Transverse colon (tissue), 4 donors: ENCODE results near the gene RNF6. TPM values are rescaled to one million over a fixed set of nuclear protein-coding genes. Genes with fewer than 3 reads are reported as not detected.

Experiments used
- DNase-seq: peaks from one replicate; pipeline ENCODE4 v3.0.0-alpha.2; 2019
- H3K27ac ChIP-seq, 4 donors: fragments of 200-600 bp; sonication (generic); 2 replicates each; pipeline ENCODE4 v1.5.1; 2016 to 2018; ENCODE audit warnings: inconsistent platforms in 4 of 4
- H3K27me3 ChIP-seq: fragments of 200-600 bp; sonication (generic); 2 replicates; pipeline ENCODE4 v1.5.1; 2017; ENCODE audit warnings: inconsistent platforms
- H3K36me3 ChIP-seq, 4 donors: fragments of 200-600 bp; sonication (generic); 2 replicates each; pipeline ENCODE4 v1.5.1; 2017 to 2019; ENCODE audit warnings: inconsistent platforms in 4 of 4
- H3K4me1 ChIP-seq, 4 donors: fragments of 200-600 bp; sonication (generic); 2 replicates each; pipeline ENCODE4 v1.5.1; 2017 to 2020; ENCODE audit warnings: inconsistent platforms in 4 of 4
- H3K4me3 ChIP-seq, 4 donors: fragments of 200-600 bp; sonication (generic); 1 replicate in 1 of 4; 2 replicates in 3 of 4; pipeline versions ENCODE4 v1.5.1 to v1.6.1; 2017 to 2019; ENCODE audit warnings: inconsistent platforms in 4 of 4
- H3K9me3 ChIP-seq, 2 donors: fragments of 200-600 bp; sonication (generic); 2 replicates each; pipeline ENCODE4 v1.5.1; 2017 to 2019; ENCODE audit warnings: inconsistent platforms in 2 of 2
- CTCF ChIP-seq, 5 experiments: fragments of 200-600 bp in 3 of 5; fragments of 450-650 bp in 2 of 5; sonication (generic) in 3 of 5; IDR thresholded peaks; 1 replicate in 2 of 5; 2 replicates in 3 of 5; pipeline ENCODE4 v1.5.1; 2016 to 2017; ENCODE audit warnings: antibody characterized with exemption in 5 of 5, inconsistent platforms in 3 of 5, mild to moderate bottlenecking in 2 of 5, moderate library complexity in 1 of 5
- EP300 ChIP-seq: sonication (generic); formaldehyde crosslinking; IDR thresholded peaks from one replicate; pipeline ENCODE4 v1.6.1; 2017; ENCODE audit warnings: antibody characterized with exemption, low read depth
- POLR2A ChIP-seq: fragments of 450-650 bp; IDR thresholded peaks from one replicate; pipeline ENCODE4 v1.6.1; 2016; ENCODE audit warnings: antibody characterized with exemption, mild to moderate bottlenecking, moderate library complexity
- POLR2AphosphoS5 ChIP-seq, 3 donors: sonication (generic); formaldehyde crosslinking; IDR thresholded peaks; one replicate each; pipeline ENCODE4 v1.6.1; 2016; ENCODE audit warnings: antibody characterized with exemption in 3 of 3
- WGBS, 2 donors: methylation state at CpG; one replicate each; pipeline ENCODE4 v1.1.5; 2018; ENCODE audit warnings: low coverage in 1 of 2; 5-methylcytosine and 5-hydroxymethylcytosine counted together
- in situ Hi-C, 4 donors: fragments of 200-750 bp; cut with MboI; loops; one replicate each; pipeline versions ENCODE4 v1.15.0 to v1.15.1; 2017; ENCODE audit warnings: low sequenced_read_pairs in 3 of 4, low pct_ligation_motif_present in 1 of 4, low pct_unique_long_range_greater_than_20kb in 1 of 4
- intact Hi-C: fragments of 100-400 bp; cut with DNase I; formaldehyde crosslinking; loops from one replicate; pipeline ENCODE4 v1.15.1; 2023; ENCODE audit warnings: low total_unique reads
- total RNA-seq, 4 donors: library from RNA; depleted of rRNA; stranded (reverse); fragments of >200 nt; gene quantifications; one replicate each; pipeline ENCODE4 v1.1.0, GENCODE V29; 2016

RNF6 gene
- total RNA-seq, 4 donors from 2014 or later, result 10.1 to 26.4 (median 24.5) TPM

- Histone ChIP-seq H3K4me3 (no peak overlapping the region), H3K27me3 (no peaks in the 10 kb centered on the region), H3K9me3 (no peaks in the 10 kb centered on the region), H3K36me3 (peaks cover 0 to 61% (median 26%) of the 10 kb centered on the region in 4 donors), H3K4me1 (no peaks in the 10 kb centered on the region), H3K27ac (no peak overlapping the region)
- WGBS, 2 donors, result 76 to 88% methylated on average over 1 of the region's 1 CpG
- intact Hi-C loops, result no loop called here
- TF ChIP-seq CTCF (IDR thresholded peaks at IDR 0.05), result no peak
- no peak for TF ChIP-seq POLR2AphosphoS5 (IDR thresholded peaks at IDR 0.05)
- no peak for TF ChIP-seq EP300
- TF ChIP-seq POLR2A, result no peak
- in situ Hi-C loops, result no loop called here
- DNase-seq, result no peak
These were observed 8.8 kb downstream of the RNF6 start for GRCh38 chr13:26213345-26213744.

GRCh38 chr13:26208287-26208686 is 13.8 kb downstream of the RNF6 start:
- Histone ChIP-seq H3K27ac (no peak overlapping the region), H3K9me3 (no peaks in the 10 kb centered on the region), H3K4me3 (no peak overlapping the region), H3K27me3 (no peaks in the 10 kb centered on the region), H3K36me3 (peaks cover 0 to 11% (median 2%) of the 10 kb centered on the region in 4 donors), H3K4me1 (no peaks in the 10 kb centered on the region)
- 88% methylated on average over 1 of the region's 1 CpG; no CpG with 5 or more reads in 1 of the 2 donors for WGBS, 2 donors
- in situ Hi-C loops, result no loop called here
- intact Hi-C loops, result no loop called here
- TF ChIP-seq POLR2AphosphoS5 (IDR thresholded peaks at IDR 0.05) (no peak), EP300 (no peak), CTCF (IDR thresholded peaks at IDR 0.05) (no peak), POLR2A (no peak)
- DNase-seq, result no peak

GRCh38 chr13:26202365-26202972 is 19.6 kb downstream of the RNF6 start:
- Histone ChIP-seq H3K27ac (no peak overlapping the region), H3K4me3 (no peak overlapping the region), H3K4me1 (no peaks in the 10 kb centered on the region), H3K36me3 (no peaks in the 10 kb centered on the region), H3K27me3 (no peaks in the 10 kb centered on the region), H3K9me3 (no peaks in the 10 kb centered on the region)
- no peak for TF ChIP-seq EP300
- TF ChIP-seq POLR2A, result no peak
- no peak for TF ChIP-seq CTCF (IDR thresholded peaks at IDR 0.05)
- no peak for TF ChIP-seq POLR2AphosphoS5 (IDR thresholded peaks at IDR 0.05)
- in situ Hi-C loops, result no loop called here
- intact Hi-C loops, result no loop called here
- no peak for DNase-seq

GRCh38 chr13:26200811-26201210 is 21.3 kb downstream of the RNF6 start:
- Histone ChIP-seq H3K4me3 (no peak overlapping the region), H3K36me3 (no peaks in the 10 kb centered on the region), H3K9me3 (peaks cover 8 to 10% of the 10 kb centered on the region in 2 donors), H3K27me3 (no peaks in the 10 kb centered on the region), H3K4me1 (no peaks in the 10 kb centered on the region), H3K27ac (no peak overlapping the region)
- TF ChIP-seq CTCF (IDR thresholded peaks at IDR 0.05), result no peak
- no peak for TF ChIP-seq POLR2A
- no peak for TF ChIP-seq EP300
- TF ChIP-seq POLR2AphosphoS5 (IDR thresholded peaks at IDR 0.05), result no peak
- in situ Hi-C loops, result no loop called here
- intact Hi-C loops, result no loop called here
- DNase-seq, result no peak
